K562 (cell line): ENCODE results near the gene MAGIX. TPM values are rescaled to one million over a fixed set of nuclear protein-coding genes. Genes with fewer than 3 reads are reported as not detected.

Experiments used
- ARID1B ChIP-seq: fragments of 450-650 bp; IDR thresholded peaks from 2 replicates; pipeline ENCODE4 v1.6.1; 2016; ENCODE audit warnings: antibody characterized with exemption, mild to moderate bottlenecking, inconsistent platforms
- CBFA2T3 ChIP-seq: fragments of 450-650 bp; IDR thresholded peaks from 2 replicates; pipeline ENCODE4 v1.6.1; 2017
- GTF2B ChIP-seq: IDR thresholded peaks from 2 replicates; pipeline ENCODE4 v1.6.1; 2011; ENCODE audit not compliant: insufficient read length; ENCODE audit errors: extremely low read depth
- MEF2D ChIP-seq: conservative IDR thresholded peaks from 2 replicates; pipeline ENCODE4 v1.6.1; 2016; ENCODE audit warnings: low read depth, missing genetic modification characterization, missing compliant biosample characterization
- NR2C2 ChIP-seq, 2 experiments: fragments of 200-800 bp in 1 of 2; sonication (Bioruptor generic) in 1 of 2; sonication (generic) in 1 of 2; formaldehyde crosslinking in 1 of 2; IDR thresholded peaks; 2 replicates each; pipeline versions ENCODE4 v1.6.1 to v1.8.0; 2016 to 2022; ENCODE audit warnings: mild to moderate bottlenecking in 1 of 2, missing compliant biosample characterization in 1 of 2, missing genetic modification characterization in 1 of 2, missing genetic modification reagents in 1 of 2
- PATZ1 ChIP-seq: fragments of 250-450 bp; sonication (Bioruptor Pico); IDR thresholded peaks from 2 replicates; pipeline ENCODE4 v1.5.0; 2020; ENCODE audit warnings: mild to moderate bottlenecking, borderline replicate concordance
- PHB ChIP-seq: fragments of 250-450 bp; sonication (Bioruptor Pico); IDR thresholded peaks from 2 replicates; pipeline ENCODE4 v1.5.0; 2021
- SMAD2 ChIP-seq: fragments of 150-350 bp; IDR thresholded peaks from 2 replicates; pipeline ENCODE4 v1.6.1; 2014; ENCODE audit warnings: low read depth, mild to moderate bottlenecking, low read length
- TAF1 ChIP-seq: IDR thresholded peaks from 2 replicates; pipeline ENCODE4 v1.6.1; 2011; ENCODE audit warnings: mild to moderate bottlenecking, low read length, moderate library complexity; ENCODE audit not compliant: insufficient read depth, control insufficient read depth, severe bottlenecking; ENCODE audit errors: extremely low read depth
- TCF7L2 ChIP-seq: fragments of 150-350 bp; IDR thresholded peaks from 2 replicates; pipeline ENCODE4 v1.6.1; 2016; ENCODE audit warnings: low read depth, mild to moderate bottlenecking, low read length, moderate library complexity
- WHSC1 ChIP-seq: IDR thresholded peaks from one replicate; pipeline ENCODE4 v1.6.1; 2012; ENCODE audit warnings: low read length, control low read depth, inconsistent platforms
- XRCC3 ChIP-seq: fragments of 450-650 bp; IDR thresholded peaks from 2 replicates; pipeline ENCODE4 v1.6.1; 2017; ENCODE audit warnings: mild to moderate bottlenecking, moderate library complexity
- ZBED1 ChIP-seq: IDR thresholded peaks from 2 replicates; pipeline ENCODE4 v1.6.1; 2014
- ZNF280B ChIP-seq: fragments of 250-450 bp; sonication (Bioruptor Pico); IDR thresholded peaks from 2 replicates; pipeline ENCODE4 v1.5.1; 2021; ENCODE audit warnings: mild to moderate bottlenecking
- ZNF3 ChIP-seq: fragments of 250-450 bp; sonication (Bioruptor Pico); IDR thresholded peaks from 2 replicates; pipeline ENCODE4 v1.5.0; 2021; ENCODE audit warnings: mild to moderate bottlenecking, moderate library complexity
- ZNF324 ChIP-seq: fragments of 250-450 bp; sonication (Bioruptor Pico); IDR thresholded peaks from 2 replicates; pipeline ENCODE4 v1.4.0; 2020; ENCODE audit warnings: mild to moderate bottlenecking
- ZNF407 ChIP-seq: fragments of 450-650 bp; IDR thresholded peaks from 2 replicates; pipeline ENCODE4 v1.6.1; 2016; ENCODE audit warnings: low read depth
- polyA plus RNA-seq, 8 experiments: library from polyadenylated mRNA; depleted of rRNA in 4 of 8; stranded (reverse) in 5 of 8; unstranded in 3 of 8; fragments of >200 nt; fragmentation: Nextera tagmentation in 2 of 8; fragmentation: Illumina TruSeq in 1 of 8; extraction: Ambion mirVana in 2 of 8; extraction: Trizol in 1 of 8; gene quantifications; 2 replicates each; pipeline versions ENCODE4 v1.2.1 to v1.2.3, GENCODE V29; 2011 to 2014; ENCODE audit warnings: inconsistent platforms in 1 of 8, missing spikeins in 1 of 8
- total RNA-seq, 7 experiments: library from RNA; depleted of rRNA in 6 of 7; stranded (reverse); fragments of >200 nt in 6 of 7; fragmentation: Illumina TruSeq in 2 of 7; extraction: Trizol in 2 of 7; gene quantifications; 2 replicates each; pipeline versions ENCODE4 v1.2.1 to v1.2.3, GENCODE V29; 2011 to 2021; ENCODE audit warnings: low replicate concordance in 1 of 7

MAGIX gene
- total and polyA plus RNA-seq, 9 of the 15 experiments (the other 6 are each of a cell fraction or from before 2014, with no cell fraction given), result 0.08 to 3.5 (median 0.47) TPM

GRCh38 chrX:49139713-49140112 is 22.8 kb upstream of the MAGIX start (continued):
- TF ChIP-seq ZNF407 (no peak), MEF2D (tag) (no peak), PATZ1 (no peak), WHSC1 (no peak), ZNF3 (CRISPR knock-in tag) (no peak), GTF2B (no peak), TCF7L2 (no peak), ZBED1 (no peak), SMAD2 (no peak), CBFA2T3 (peak; percentile 66), ZNF280B (CRISPR knock-in tag) (0 out of 2 replicates have a peak, but pooled peaks have one; percentile 15), NR2C2 (CRISPR knock-in tag; IDR thresholded peaks at IDR 0.05) (no peak), NR2C2 (tag; IDR thresholded peaks at IDR 0.05) (no peak), PHB (CRISPR knock-in tag) (no peak), ZNF324 (no peak), ARID1B (peak; percentile 37), XRCC3 (no peak), TAF1 (no peak)
